GM23338 (cell line): ENCODE data around the gene SCN4A. TPM values are rescaled to one million over a fixed set of nuclear protein-coding genes. Genes with fewer than 3 reads are reported as not detected.

Source experiments
- ATAC-seq: fragments of 200-7000 bp; cut with Tn5 transposase; 3 replicates; pipeline ENCODE4 v1.9.1; 2020
- DNase-seq: peaks from one replicate; pipeline ENCODE4 v3.0.0-alpha.2; 2015; ENCODE audit warnings: low spot score
- H2AFZ ChIP-seq: fragments of 200-600 bp; sonication (generic); 2 replicates; pipeline ENCODE4 v1.8.0; 2016; ENCODE audit warnings: antibody characterized with exemption, mild to moderate bottlenecking, moderate library complexity
- H3F3A ChIP-seq: fragments of 200-600 bp; sonication (generic); replicated peaks from 2 replicates; pipeline ENCODE4 v1.8.0; 2017; ENCODE audit warnings: antibody characterized with exemption, mixed run types, low read depth
- H3K27ac ChIP-seq: fragments of 200-600 bp; sonication (generic); 2 replicates; pipeline ENCODE4 v1.6.1; 2016; ENCODE audit warnings: low read depth
- H3K27me3 ChIP-seq: fragments of 200-600 bp; sonication (generic); 2 replicates; pipeline ENCODE4 v1.8.0; 2016; ENCODE audit warnings: mild to moderate bottlenecking, mixed run types, moderate library complexity; ENCODE audit not compliant: insufficient read depth
- H3K36me3 ChIP-seq: fragments of 200-600 bp; sonication (generic); 2 replicates; pipeline ENCODE4 v1.8.0; 2016; ENCODE audit warnings: mild to moderate bottlenecking; ENCODE audit not compliant: insufficient read depth
- H3K4me1 ChIP-seq: fragments of 200-600 bp; sonication (generic); 2 replicates; pipeline ENCODE4 v1.8.0; 2016; ENCODE audit warnings: mild to moderate bottlenecking, moderate library complexity; ENCODE audit not compliant: insufficient read depth
- H3K4me2 ChIP-seq: fragments of 200-600 bp; sonication (generic); 2 replicates; pipeline ENCODE4 v1.7.1; 2017; ENCODE audit warnings: mixed run types
- H3K4me3 ChIP-seq: fragments of 200-600 bp; sonication (generic); 2 replicates; pipeline ENCODE4 v1.6.1; 2016; ENCODE audit warnings: mixed run types
- H3K79me2 ChIP-seq: fragments of 200-600 bp; sonication (generic); replicated peaks from 2 replicates; pipeline ENCODE4 v1.8.0; 2017; ENCODE audit warnings: mild to moderate bottlenecking; ENCODE audit not compliant: insufficient read depth
- H3K9me2 ChIP-seq: fragments of 200-600 bp; sonication (generic); 2 replicates; pipeline ENCODE4 v1.8.0; 2017; ENCODE audit not compliant: insufficient read depth
- H4K20me1 ChIP-seq: fragments of 200-600 bp; sonication (generic); replicated peaks from 2 replicates; pipeline ENCODE4 v1.8.0; 2017; ENCODE audit warnings: mild to moderate bottlenecking; ENCODE audit not compliant: insufficient read depth
- H3K27ac Mint-ChIP-seq: 2 replicates; pipeline ENCODE4 v1.8.0; 2020; ENCODE audit warnings: inconsistent platforms, mild to moderate bottlenecking, moderate library complexity, mixed read lengths
- H3K27me3 Mint-ChIP-seq: 3 replicates; pipeline ENCODE4 v1.8.0; 2022; ENCODE audit warnings: low read depth, mild to moderate bottlenecking, moderate library complexity, mixed read lengths, inconsistent platforms; ENCODE audit not compliant: insufficient read depth, poor library complexity
- H3K36me3 Mint-ChIP-seq: 3 replicates; pipeline ENCODE4 v1.8.0; 2021; ENCODE audit warnings: low read depth, mild to moderate bottlenecking, inconsistent platforms, moderate library complexity, mixed read lengths
- H3K4me1 Mint-ChIP-seq: 3 replicates; pipeline ENCODE4 v1.8.0; 2020; ENCODE audit warnings: mild to moderate bottlenecking, inconsistent platforms, mixed read lengths
- H3K4me3 Mint-ChIP-seq: 3 replicates; pipeline ENCODE4 v1.8.0; 2021; ENCODE audit warnings: moderate library complexity, mild to moderate bottlenecking, inconsistent platforms, mixed read lengths
- H3K9me3 Mint-ChIP-seq: 3 replicates; pipeline ENCODE4 v1.8.0; 2020; ENCODE audit warnings: moderate library complexity, mild to moderate bottlenecking, inconsistent platforms, mixed read lengths
- CREB1 ChIP-seq: fragments of 250-450 bp; sonication (Bioruptor Pico); IDR thresholded peaks from 2 replicates; pipeline ENCODE4 v1.5.0; 2020; ENCODE audit warnings: low read depth, mild to moderate bottlenecking, moderate library complexity
- CTCF ChIP-seq, 2 experiments: fragments of 200-600 bp in 1 of 2; sonication (generic) in 1 of 2; conservative IDR thresholded peaks; 2 replicates each; pipeline versions ENCODE4 v1.5.1 to v1.6.1; 2016 to 2017; ENCODE audit warnings: antibody characterized with exemption in 2 of 2, low read depth in 2 of 2, mild to moderate bottlenecking in 2 of 2, moderate library complexity in 1 of 2
- ETS1 ChIP-seq: IDR thresholded peaks from 2 replicates; pipeline ENCODE4 v1.6.1; 2016; ENCODE audit warnings: antibody characterized with exemption
- EZH2 ChIP-seq: fragments of 200-600 bp; sonication (generic); IDR thresholded peaks from one replicate; pipeline ENCODE4 v1.8.0; 2017; ENCODE audit warnings: antibody characterized with exemption, mild to moderate bottlenecking, low read depth; ENCODE audit not compliant: unreplicated experiment
- EZH2phosphoT487 ChIP-seq: fragments of 200-600 bp; sonication (generic); IDR thresholded peaks from one replicate; pipeline ENCODE4 v1.8.1; 2018; ENCODE audit warnings: antibody characterized with exemption; ENCODE audit not compliant: unreplicated experiment
- JUNB ChIP-seq: IDR thresholded peaks from one replicate; pipeline ENCODE4 v1.6.1; 2016; ENCODE audit warnings: antibody characterized with exemption; ENCODE audit not compliant: unreplicated experiment
- NANOG ChIP-seq: IDR thresholded peaks from 2 replicates; pipeline ENCODE4 v1.6.1; 2016; ENCODE audit warnings: antibody characterized with exemption, borderline replicate concordance
- POLR2AphosphoS5 ChIP-seq: IDR thresholded peaks from 2 replicates; pipeline ENCODE4 v1.6.1; 2016; ENCODE audit warnings: antibody characterized with exemption, low read depth
- REST ChIP-seq: IDR thresholded peaks from one replicate; pipeline ENCODE4 v1.6.1; 2018; ENCODE audit warnings: antibody characterized with exemption; ENCODE audit not compliant: unreplicated experiment
- STAT1 ChIP-seq: IDR thresholded peaks from one replicate; pipeline ENCODE4 v1.6.1; 2016; ENCODE audit warnings: antibody characterized with exemption; ENCODE audit not compliant: unreplicated experiment
- ZNF114 ChIP-seq: fragments of 250-450 bp; sonication (Bioruptor Pico); IDR thresholded peaks from 2 replicates; pipeline ENCODE4 v1.5.0; 2020; ENCODE audit warnings: mild to moderate bottlenecking, moderate library complexity
- ZNF331 ChIP-seq: fragments of 250-450 bp; sonication (Bioruptor Pico); IDR thresholded peaks from 2 replicates; pipeline ENCODE4 v1.5.0; 2020; ENCODE audit warnings: low read depth, mild to moderate bottlenecking, moderate library complexity
- ZNF462 ChIP-seq: fragments of 250-450 bp; sonication (Bioruptor Pico); IDR thresholded peaks from 2 replicates; pipeline ENCODE4 v1.5.0; 2020; ENCODE audit warnings: mild to moderate bottlenecking, moderate library complexity
- polyA plus RNA-seq: library from polyadenylated mRNA; unstranded; fragments of >200 nt; fragmentation: Nextera tagmentation; extraction: Ambion mirVana; gene quantifications from 2 replicates; pipeline ENCODE4 v1.2.1, GENCODE V29; 2016
- total RNA-seq: library from RNA; depleted of rRNA; stranded (reverse); fragments of >200 nt; shearing (Covaris generic); gene quantifications from 2 replicates; pipeline ENCODE4 v1.2.3, GENCODE V29; 2014

SCN4A gene
- total and polyA plus RNA-seq, 2 experiments from 2014 or later, result 2.3 to 7.9 TPM

GRCh38 chr17:64006361-64007088 lies 33.8 kb upstream of the SCN4A start:
- DNase-seq (no peak), ATAC-seq (no peak)
- Histone ChIP-seq H3K4me3 (no peak overlapping the region), H3K27me3 (no peaks in the 10 kb centered on the region), H3K4me2 (no peak overlapping the region), H3K79me2 (no peaks in the 10 kb centered on the region), H3K27ac (no peak overlapping the region), H3K4me1 (no peaks in the 10 kb centered on the region), H4K20me1 (no peaks in the 10 kb centered on the region), H3F3A (no peaks in the 10 kb centered on the region), H3K36me3 (no peaks in the 10 kb centered on the region), H3K9me2 (no peaks in the 10 kb centered on the region), H2AFZ (no peak overlapping the region)
- TF ChIP-seq CTCF (conservative IDR thresholded peaks at IDR 0.05; ENCODE audit: low read depth in 2 of 2) (no peak), ZNF114 (CRISPR knock-in tag) (no peak), ETS1 (no peak), EZH2 (no peak), STAT1 (no peak), NANOG (no peak), CREB1 (CRISPR knock-in tag) (no peak), ZNF331 (CRISPR knock-in tag) (no peak), ZNF462 (CRISPR knock-in tag) (no peak), POLR2AphosphoS5 (no peak), JUNB (no peak), REST (no peak), EZH2phosphoT487 (no peak)
- H3K27ac Mint-ChIP-seq, result no peak overlapping the region
- H3K36me3 Mint-ChIP-seq, result no peaks in the 10 kb centered on the region
- H3K4me1 Mint-ChIP-seq, result peaks cover 16% of the 10 kb centered on the region
- H3K27me3 Mint-ChIP-seq, result peaks cover 5% of the 10 kb centered on the region
- H3K9me3 Mint-ChIP-seq, result no peaks in the 10 kb centered on the region
- H3K4me3 Mint-ChIP-seq, result no peak overlapping the region
